HepG2 (cell line): ENCODE data around the gene ACTN4. TPM values are rescaled to one million over a fixed set of nuclear protein-coding genes. Genes with fewer than 3 reads are reported as not detected.
A peak's percentile ranks its signal among the peaks of the same experiment; 100 is the strongest.

ENCODE experiments used
- ATAC-seq: fragments of 200-7000 bp; cut with Tn5 transposase; 3 replicates; pipeline ENCODE4 v1.9.1; 2020; ENCODE audit warnings: mild to moderate bottlenecking, moderate library complexity
- BruUV-seq: library from RNA; stranded (reverse); fragments of 400-500 nt; replicated peaks from 2 replicates; lab custom pipeline; 2021; lab: Mats Ljungman, UMichigan
- CTCF ChIA-PET: fragments of 300-600 bp; formaldehyde crosslinking; extraction: SDS; loops from one replicate; lab custom pipeline; 2021; ENCODE audit warnings: low total read pairs, inconsistent platforms, low intra/inter-chr PET ratio; lab: Yijun Ruan, JAX
- POLR2A ChIA-PET: fragments of 350-600 bp; sonication (Branson Sonifier 250); formaldehyde crosslinking; loops from one replicate; lab custom pipeline; 2020; ENCODE audit warnings: antibody characterized with exemption, inconsistent platforms; lab: Yijun Ruan, JAX
- DNase-seq: peaks from one replicate; pipeline ENCODE4 v3.0.0-alpha.2; 2015; ENCODE audit warnings: low spot score
- FAIRE-seq: peaks from 3 replicates; lab custom pipeline; 2011; peaks lifted over from hg19 to GRCh38; lab: Jason Lieb, UNC
- H2AFZ ChIP-seq: one replicate; pipeline ENCODE4 v1.6.1; 2011; ENCODE audit warnings: low read length, inconsistent platforms
- H3K27ac ChIP-seq: fragments of 300-600 bp; 3 replicates; pipeline ENCODE4 v1.8.0; 2011; ENCODE audit warnings: mixed run types, mild to moderate bottlenecking, mixed read lengths, low read length, inconsistent platforms; ENCODE audit not compliant: insufficient read depth; ENCODE audit errors: extremely low read length
- H3K27me3 ChIP-seq, 2 experiments: fragments of 200-600 bp in 1 of 2; 2 replicates in 1 of 2; 3 replicates in 1 of 2; pipeline versions ENCODE4 v1.6.0 to v1.8.0; 2011; ENCODE audit warnings: low read length in 2 of 2, mild to moderate bottlenecking in 2 of 2, moderate library complexity in 2 of 2, inconsistent platforms in 1 of 2; ENCODE audit not compliant: insufficient read depth in 2 of 2, control insufficient read depth in 1 of 2
- H3K36me3 ChIP-seq, 2 experiments: fragments of 200-600 bp in 1 of 2; replicated peaks in 1 of 2; 2 replicates in 1 of 2; 3 replicates in 1 of 2; pipeline versions ENCODE4 v1.5.1 to v1.8.0; 2011; ENCODE audit warnings: low read length in 2 of 2, inconsistent platforms in 1 of 2; ENCODE audit not compliant: insufficient read depth in 2 of 2, control insufficient read depth in 1 of 2
- H3K4me1 ChIP-seq: 2 replicates; pipeline ENCODE4 v1.5.1; 2012; ENCODE audit warnings: low read length, inconsistent platforms; ENCODE audit not compliant: insufficient read depth
- H3K4me2 ChIP-seq: 2 replicates; pipeline ENCODE4 v1.6.0; 2011; ENCODE audit warnings: low read depth, low read length, inconsistent platforms
- H3K4me3 ChIP-seq, 3 experiments: fragments of 200-600 bp in 1 of 3; sonication (generic), shearing (Covaris generic) in 1 of 3; replicated peaks in 1 of 3; 2 replicates each; pipeline ENCODE4 v1.5.1; 2011 to 2016; ENCODE audit warnings: low read length in 3 of 3, inconsistent platforms in 2 of 3, low read depth in 2 of 3, mild to moderate bottlenecking in 2 of 3, control low read depth in 1 of 3, mixed read lengths in 1 of 3; ENCODE audit not compliant: insufficient read depth in 1 of 3
- H3K79me2 ChIP-seq: one replicate; pipeline ENCODE4 v1.6.1; 2011; ENCODE audit warnings: low read length, inconsistent platforms; ENCODE audit not compliant: insufficient read depth
- H3K9ac ChIP-seq: 2 replicates; pipeline ENCODE4 v1.6.0; 2011; ENCODE audit warnings: mild to moderate bottlenecking, low read depth, low read length, inconsistent platforms; ENCODE audit not compliant: insufficient read depth
- H3K9me3 ChIP-seq: 2 replicates; pipeline ENCODE4 v1.5.1; 2012; ENCODE audit warnings: mild to moderate bottlenecking, low read length
- H4K20me1 ChIP-seq: 2 replicates; pipeline ENCODE4 v1.6.0; 2011; ENCODE audit warnings: inconsistent platforms, mild to moderate bottlenecking, low read length, moderate library complexity; ENCODE audit not compliant: insufficient read depth
- AFF4 ChIP-seq: sonication (generic); formaldehyde crosslinking; IDR thresholded peaks from 2 replicates; pipeline ENCODE4 v1.4.0; 2020; ENCODE audit warnings: missing genetic modification reagents
- CREBL2 ChIP-seq: sonication (generic); formaldehyde crosslinking; IDR thresholded peaks from 2 replicates; pipeline ENCODE4 v1.8.1; 2023; ENCODE audit warnings: missing genetic modification reagents, mild to moderate bottlenecking, borderline replicate concordance
- CSRNP1 ChIP-seq: sonication (generic); formaldehyde crosslinking; IDR thresholded peaks from 2 replicates; pipeline ENCODE4 v1.8.1; 2023; ENCODE audit warnings: mild to moderate bottlenecking, missing genetic modification reagents
- GLMP ChIP-seq: sonication (generic); formaldehyde crosslinking; IDR thresholded peaks from 2 replicates; pipeline ENCODE4 v1.9.0; 2021; ENCODE audit warnings: missing genetic modification reagents, mild to moderate bottlenecking, borderline replicate concordance
- GTF3A ChIP-seq: sonication (generic); formaldehyde crosslinking; conservative IDR thresholded peaks from 2 replicates; pipeline ENCODE4 v1.4.0; 2020; ENCODE audit warnings: mild to moderate bottlenecking, missing genetic modification reagents
- HIVEP1 ChIP-seq: sonication (generic); formaldehyde crosslinking; IDR thresholded peaks from 2 replicates; pipeline ENCODE4 v1.4.0; 2020; ENCODE audit warnings: mild to moderate bottlenecking, missing genetic modification reagents
- MXI1 ChIP-seq: IDR thresholded peaks from 3 replicates; pipeline ENCODE4 v1.6.1; 2012; ENCODE audit warnings: low read depth, low read length, inconsistent platforms, borderline replicate concordance
- RFX1 ChIP-seq: fragments of 450-650 bp; IDR thresholded peaks from 2 replicates; pipeline ENCODE4 v1.6.1; 2017
- SP4 ChIP-seq: sonication (generic); formaldehyde crosslinking; IDR thresholded peaks from 2 replicates; pipeline ENCODE4 v1.8.1; 2023; ENCODE audit warnings: mild to moderate bottlenecking, missing genetic modification reagents
- STAG1 ChIP-seq: sonication (generic); formaldehyde crosslinking; IDR thresholded peaks from 2 replicates; pipeline ENCODE4 v1.4.0; 2020; ENCODE audit warnings: missing genetic modification reagents
- XBP1 ChIP-seq: sonication (generic); formaldehyde crosslinking; IDR thresholded peaks from 2 replicates; pipeline ENCODE4 v1.5.0; 2020; ENCODE audit warnings: missing genetic modification reagents
- ZKSCAN8 ChIP-seq: IDR thresholded peaks from 2 replicates; pipeline ENCODE4 v1.6.1; 2016; ENCODE audit warnings: borderline replicate concordance, missing genetic modification reagents, missing compliant biosample characterization
- ZNF33B ChIP-seq: sonication (generic); formaldehyde crosslinking; IDR thresholded peaks from 2 replicates; pipeline ENCODE4 v1.5.1; 2020; ENCODE audit warnings: mild to moderate bottlenecking, missing genetic modification reagents
- ZNF761 ChIP-seq: sonication (generic); formaldehyde crosslinking; conservative IDR thresholded peaks from 2 replicates; pipeline ENCODE4 v1.4.0; 2020; ENCODE audit warnings: mild to moderate bottlenecking, missing genetic modification reagents
- WGBS: methylation state at CpG from one replicate; pipeline ENCODE4 v1.1.6; 2017; ENCODE audit warnings: low lambda C conversion rate; 5-methylcytosine and 5-hydroxymethylcytosine counted together
- in situ Hi-C: cut with HindIII; loops from 2 replicates; pipeline ENCODE4 v1.10.0; 2017; ENCODE audit warnings: low pct_unique_long_range_greater_than_20kb; ENCODE audit not compliant: extremely low pct_ligation_motif_present
- intact Hi-C: fragments of 100-400 bp; cut with micrococcal nuclease; formaldehyde crosslinking; loops from one replicate; pipeline ENCODE4 v1.10.0; 2022; ENCODE audit not compliant: unreplicated experiment
- polyA plus RNA-seq, 8 experiments: library from polyadenylated mRNA; depleted of rRNA in 3 of 8; stranded (reverse) in 7 of 8; unstranded in 1 of 8; fragments of >200 nt; fragmentation: Illumina TruSeq in 4 of 8; extraction: Trizol in 4 of 8; gene quantifications; 2 replicates each; pipeline versions ENCODE4 v1.2.1 to v1.2.3, GENCODE V29; 2011 to 2016; ENCODE audit warnings: low read depth in 4 of 8, missing spikeins in 1 of 8, mixed read lengths in 1 of 8; ENCODE audit not compliant: insufficient read depth in 1 of 8
- total RNA-seq, 5 experiments: library from RNA; depleted of rRNA; stranded (reverse); fragments of >200 nt; fragmentation: Illumina TruSeq; extraction: Trizol; gene quantifications; 2 replicates each; pipeline ENCODE4 v1.2.3, GENCODE V29; 2016; ENCODE audit warnings: low read depth in 1 of 5

The ACTN4 gene
- total and polyA plus RNA-seq, 2 of the 13 experiments (the other 11 are each of a cell fraction or from before 2014, with no cell fraction given): 171 to 192 TPM

GRCh38 chr19:38649305-38650171 is 2.1 kb downstream of the ACTN4 start (continued):
- TF ChIP-seq GTF3A (CRISPR knock-in tag) (0 out of 2 replicates have a peak, but pooled peaks have one; percentile 47), STAG1 (CRISPR knock-in tag) (peak; percentile 32), XBP1 (CRISPR knock-in tag) (0 out of 2 replicates have a peak, but pooled peaks have one; percentile 11), ZNF33B (CRISPR knock-in tag) (peak; percentile 52; the same call in 1 of the 2 replicates)

GRCh38 chr19:38650172-38650775 is 2.8 kb downstream of the ACTN4 start:
- peak overlapping the region; percentile 94 for H3K4me2 ChIP-seq
- peak overlapping the region; percentile 92 for H3K27ac ChIP-seq
- H4K20me1 ChIP-seq: peaks cover 34% of the 10 kb centered on the region
- in situ Hi-C loops: no loop called here
- H3K9ac ChIP-seq: peak overlapping the region; percentile 99
- FAIRE-seq (peak; percentile 44), ATAC-seq (peak; percentile 7; the same call in 2 of the 3 replicates), DNase-seq (no peak)
- BruUV-seq: TSS peak; percentile 47
- WGBS: 1% methylated on average over 8 of the region's 8 CpGs
- ChIA-PET CTCF (no interaction called here), POLR2A (interaction anchor here (0.9 to 4.6 kb wide), 12 partner anchors 7 to 280 kb away, joined by 3 to 63 read pairs (median 10); partner anchors contain the start of genes MRPS12 and SARS2)
- intact Hi-C loops: loop anchor here (5.0 to 10.0 kb wide), 4 partner anchors 37 to 185 kb away; partner anchors contain the start of gene ECH1
- H3K27me3 ChIP-seq: peaks cover 0 to 4% of the 10 kb centered on the region in 2 experiments; a peak in 1 of 5 replicates
- H3K4me3 ChIP-seq: peak overlapping the region; percentile 84 to 100 (median 100)
- H2AFZ ChIP-seq: no peak overlapping the region
- peaks cover 75% of the 10 kb centered on the region for H3K79me2 ChIP-seq
- H3K36me3 ChIP-seq: peaks cover 1 to 13% of the 10 kb centered on the region in 2 experiments; a peak in 4 of 5 replicates
- H3K9me3 ChIP-seq: no peaks in the 10 kb centered on the region
- H3K4me1 ChIP-seq: peaks cover 60% of the 10 kb centered on the region
- TF ChIP-seq AFF4 (CRISPR knock-in tag) (no peak), GLMP (CRISPR knock-in tag) (no peak), SP4 (CRISPR knock-in tag) (no peak), ZNF761 (CRISPR knock-in tag) (no peak), MXI1 (no peak), CREBL2 (CRISPR knock-in tag) (no peak), RFX1 (no peak), ZKSCAN8 (no peak; the same call in 1 of the 2 replicates), HIVEP1 (no peak), CSRNP1 (CRISPR knock-in tag) (no peak)
